Measurements from ENCODE around the gene LZTFL1. TPM values are rescaled to one million over a fixed set of nuclear protein-coding genes. Genes with fewer than 3 reads are reported as not detected.

Gene LZTFL1
- total and polyA plus RNA-seq, 2 donors (not counting 1 experiment from before 2014, with no cell fraction given) = 12.4 to 28.0 TPM

- Histone ChIP-seq H3K9ac (ENCODE audit: insufficient read depth, low read length) (no peak overlapping the region), H3K36me3 (ENCODE audit: control insufficient read depth, insufficient read depth, low read length) (no peaks in the 10 kb centered on the region), H3K4me2 (ENCODE audit: extremely low read depth, insufficient read depth, low read length) (no peak overlapping the region), H4K20me1 (ENCODE audit: control insufficient read depth, extremely low read depth, insufficient read depth, low read length) (no peaks in the 10 kb centered on the region), H3K27ac (ENCODE audit: insufficient read depth, low read length) (no peak overlapping the region), H3K9me3 (ENCODE audit: control insufficient read depth, insufficient read depth, low read depth, low read length) (no peaks in the 10 kb centered on the region), H3K27me3 (ENCODE audit: control insufficient read depth, insufficient read depth, low read length) (peaks cover 28% of the 10 kb centered on the region), H3K4me1 (ENCODE audit: control insufficient read depth, extremely low read depth, insufficient read depth, low read length) (peaks cover 4% of the 10 kb centered on the region), H2AFZ (ENCODE audit: low read length) (no peak overlapping the region), H3K79me2 (ENCODE audit: control insufficient read depth, insufficient read depth, low read length) (no peaks in the 10 kb centered on the region), H3K4me3 (replicated peaks in 1 of 4; ENCODE audit: control extremely low read depth in 1 of 4, insufficient read depth in 1 of 4, low read depth in 3 of 4, low read length in 4 of 4) (no peak overlapping the region)
- DNase-seq (ENCODE audit: low read depth in 2 of 2) = no peak
- no peak for TF ChIP-seq EZH2 (IDR thresholded peaks at IDR 0.05; ENCODE audit: low read length, missing control alignments)
- no peak for TF ChIP-seq CTCF (conservative IDR thresholded peaks at IDR 0.05 in 1 of 2, IDR thresholded peaks at IDR 0.05 in 1 of 2; ENCODE audit: low read depth in 1 of 2, low read length in 2 of 2)
Observed at GRCh38 chr3:45800611-45801010, 41.3 kb downstream of the LZTFL1 start.

- Histone ChIP-seq H2AFZ (ENCODE audit: low read length) (no peak overlapping the region), H3K4me1 (ENCODE audit: control insufficient read depth, extremely low read depth, insufficient read depth, low read length) (peaks cover 4% of the 10 kb centered on the region), H3K9me3 (ENCODE audit: control insufficient read depth, insufficient read depth, low read depth, low read length) (no peaks in the 10 kb centered on the region), H3K36me3 (ENCODE audit: control insufficient read depth, insufficient read depth, low read length) (no peaks in the 10 kb centered on the region), H3K27ac (ENCODE audit: insufficient read depth, low read length) (no peak overlapping the region), H3K9ac (ENCODE audit: insufficient read depth, low read length) (no peak overlapping the region), H3K4me3 (replicated peaks in 1 of 4; ENCODE audit: control extremely low read depth in 1 of 4, insufficient read depth in 1 of 4, low read depth in 3 of 4, low read length in 4 of 4) (no peak overlapping the region), H4K20me1 (ENCODE audit: control insufficient read depth, extremely low read depth, insufficient read depth, low read length) (no peaks in the 10 kb centered on the region), H3K79me2 (ENCODE audit: control insufficient read depth, insufficient read depth, low read length) (no peaks in the 10 kb centered on the region), H3K27me3 (ENCODE audit: control insufficient read depth, insufficient read depth, low read length) (peaks cover 39% of the 10 kb centered on the region), H3K4me2 (ENCODE audit: extremely low read depth, insufficient read depth, low read length) (no peak overlapping the region)
- no peak for DNase-seq (ENCODE audit: low read depth in 2 of 2)
- no peak for TF ChIP-seq EZH2 (IDR thresholded peaks at IDR 0.05; ENCODE audit: low read length, missing control alignments)
- no peak for TF ChIP-seq CTCF (conservative IDR thresholded peaks at IDR 0.05 in 1 of 2, IDR thresholded peaks at IDR 0.05 in 1 of 2; ENCODE audit: low read depth in 1 of 2, low read length in 2 of 2)
Observed at GRCh38 chr3:45799586-45799985, 42.3 kb downstream of the LZTFL1 start.

GRCh38 chr3:45798034-45798433, 43.9 kb downstream of the LZTFL1 start:
- H3K4me1 ChIP-seq (ENCODE audit: control insufficient read depth, extremely low read depth, insufficient read depth, low read length) = peaks cover 4% of the 10 kb centered on the region
- H3K27me3 ChIP-seq (ENCODE audit: control insufficient read depth, insufficient read depth, low read length) = peaks cover 50% of the 10 kb centered on the region
- H2AFZ ChIP-seq (ENCODE audit: low read length) = no peak overlapping the region
- no peak overlapping the region for H3K4me2 ChIP-seq (ENCODE audit: extremely low read depth, insufficient read depth, low read length)
- H3K79me2 ChIP-seq (ENCODE audit: control insufficient read depth, insufficient read depth, low read length) = no peaks in the 10 kb centered on the region
- no peaks in the 10 kb centered on the region for H3K9me3 ChIP-seq (ENCODE audit: control insufficient read depth, insufficient read depth, low read depth, low read length)
- no peaks in the 10 kb centered on the region for H4K20me1 ChIP-seq (ENCODE audit: control insufficient read depth, extremely low read depth, insufficient read depth, low read length)
- H3K4me3 ChIP-seq (replicated peaks in 1 of 4; ENCODE audit: control extremely low read depth in 1 of 4, insufficient read depth in 1 of 4, low read depth in 3 of 4, low read length in 4 of 4) = no peak overlapping the region
- H3K9ac ChIP-seq (ENCODE audit: insufficient read depth, low read length) = no peak overlapping the region
- no peaks in the 10 kb centered on the region for H3K36me3 ChIP-seq (ENCODE audit: control insufficient read depth, insufficient read depth, low read length)
- no peak for TF ChIP-seq CTCF (conservative IDR thresholded peaks at IDR 0.05 in 1 of 2, IDR thresholded peaks at IDR 0.05 in 1 of 2; ENCODE audit: low read depth in 1 of 2, low read length in 2 of 2)
- TF ChIP-seq EZH2 (IDR thresholded peaks at IDR 0.05; ENCODE audit: low read length, missing control alignments) = no peak
- no peak overlapping the region for H3K27ac ChIP-seq (ENCODE audit: insufficient read depth, low read length)
- DNase-seq (ENCODE audit: low read depth in 2 of 2) = no peak

All from fibroblast of lung (primary cell).